Hematopoietic multipotent progenitor cell treated with erythropoietin and hydrocortisone succinate and interleukin-3 and kit ligand, for 8 days (in vitro differentiated cells): ENCODE results near the gene ADAMTS17.

Source experiments
- DNase-seq: peaks from one replicate; pipeline ENCODE4 v3.0.0-alpha.2; 2015

The ADAMTS17 gene

DNA sequence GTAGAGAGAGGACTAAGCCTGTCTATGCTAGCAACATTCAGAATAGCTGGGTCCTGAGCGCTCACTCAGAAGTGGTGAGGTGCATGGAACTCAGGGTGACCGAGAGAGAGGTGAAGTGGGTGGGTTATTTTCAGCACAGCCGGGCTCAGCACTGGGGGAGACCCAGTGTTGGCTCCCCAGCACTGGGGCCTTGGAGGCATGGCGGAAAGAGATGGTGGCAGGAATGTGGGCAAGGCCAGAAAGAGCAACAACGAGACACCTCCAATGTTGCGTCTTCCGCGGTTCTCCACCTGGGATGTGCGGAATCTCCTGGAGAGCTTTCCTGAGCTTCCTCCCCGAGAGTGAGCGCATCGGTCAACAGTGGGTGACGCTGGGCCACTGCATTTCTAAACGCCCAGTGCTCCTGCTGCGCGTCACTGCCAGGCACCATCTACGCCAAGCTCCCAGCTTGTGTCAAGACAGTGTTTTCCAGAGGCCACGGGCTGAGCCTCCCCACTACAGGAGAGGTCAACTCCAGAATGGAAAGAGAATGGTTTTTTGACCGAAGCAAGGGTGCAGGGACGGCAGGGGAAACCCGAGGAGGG lies 148.4 kb downstream of the ADAMTS17 start:
- no peak for DNase-seq

DNA sequence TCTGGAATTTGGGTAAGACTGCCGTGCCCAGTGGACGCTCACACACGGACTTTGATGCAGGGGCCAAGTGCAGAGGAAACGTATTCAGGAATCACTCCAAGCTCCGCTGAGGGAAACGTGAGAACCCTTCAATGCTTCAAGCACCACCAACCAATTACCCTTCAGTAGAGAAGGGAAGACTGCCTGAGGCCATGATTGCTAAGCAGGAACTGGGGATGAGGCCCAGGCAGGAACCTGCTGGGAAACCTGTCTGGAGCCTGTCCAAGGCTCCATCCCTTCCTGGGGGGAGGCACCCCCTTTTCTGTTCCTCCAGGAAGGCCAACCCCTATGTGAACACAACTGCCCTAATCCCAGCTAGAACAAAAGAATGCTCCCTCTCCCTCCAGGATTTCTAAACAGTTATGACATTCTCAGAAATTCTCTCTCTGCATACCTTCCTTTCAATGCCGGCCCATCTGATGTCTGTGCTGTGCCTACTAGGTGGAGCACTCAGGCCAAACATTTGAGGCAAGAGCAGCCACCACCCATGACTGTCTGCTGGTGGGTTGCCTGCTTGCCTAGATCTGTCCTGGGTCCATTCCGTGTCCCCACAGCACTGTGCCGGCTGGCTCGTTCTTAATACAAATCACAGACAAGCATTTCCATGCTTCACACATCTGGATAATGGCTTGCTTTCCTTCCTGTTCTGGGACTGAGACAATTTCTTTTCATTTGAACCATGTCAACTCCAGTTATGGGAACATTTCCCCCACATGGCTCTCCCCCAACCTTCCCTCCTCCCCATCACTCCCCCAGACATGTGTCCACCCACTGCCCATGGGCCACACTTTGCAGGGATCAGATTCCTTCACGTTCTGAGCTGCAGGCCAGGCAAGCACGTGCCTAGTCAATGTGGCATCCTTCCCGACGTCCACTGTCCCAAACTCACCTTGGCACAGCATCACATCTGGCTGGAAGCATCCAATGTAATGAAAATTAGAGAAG lies 149.4 kb downstream of the ADAMTS17 start:
- no peak for DNase-seq

DNA sequence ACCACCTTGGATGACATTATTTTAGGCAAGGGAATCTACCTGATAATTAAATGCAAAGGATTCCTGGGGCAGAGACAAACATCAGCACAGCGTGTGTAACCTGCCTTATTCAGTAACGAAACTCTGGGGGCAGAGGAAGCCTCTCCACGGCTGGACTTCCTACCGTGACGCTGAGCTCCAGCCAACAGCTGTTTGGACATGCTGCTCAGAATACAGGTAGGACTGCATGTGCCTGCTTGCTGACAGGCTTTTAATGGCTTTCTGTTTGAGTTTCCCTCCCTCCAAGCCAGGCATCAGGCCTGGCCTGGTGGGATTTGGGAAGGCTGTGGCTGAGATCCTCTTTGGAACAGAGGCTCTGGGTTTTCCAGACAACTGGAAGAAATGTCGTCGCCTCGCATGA lies 150.6 kb downstream of the ADAMTS17 start:
- no peak for DNase-seq

DNA sequence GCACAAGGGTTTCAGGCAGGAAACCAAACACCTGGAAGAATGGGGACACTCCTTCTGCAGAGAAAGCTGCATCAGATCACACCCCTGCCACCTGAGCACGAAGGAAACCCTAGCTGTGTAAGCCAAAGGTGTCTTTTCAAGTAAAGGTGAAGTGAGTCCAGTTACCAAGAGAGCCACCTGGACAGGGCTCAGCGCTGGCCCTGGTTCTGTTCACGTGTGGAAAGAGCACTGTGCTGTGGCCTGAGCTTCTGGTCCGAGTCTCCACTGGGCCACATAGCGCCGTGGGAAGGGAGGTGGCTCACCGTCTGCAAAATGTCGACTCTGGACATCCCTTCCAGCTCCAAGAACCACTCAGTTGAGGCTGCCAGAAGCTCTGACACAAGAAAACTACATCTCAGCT lies 151.1 kb downstream of the ADAMTS17 start:
- no peak for DNase-seq

DNA sequence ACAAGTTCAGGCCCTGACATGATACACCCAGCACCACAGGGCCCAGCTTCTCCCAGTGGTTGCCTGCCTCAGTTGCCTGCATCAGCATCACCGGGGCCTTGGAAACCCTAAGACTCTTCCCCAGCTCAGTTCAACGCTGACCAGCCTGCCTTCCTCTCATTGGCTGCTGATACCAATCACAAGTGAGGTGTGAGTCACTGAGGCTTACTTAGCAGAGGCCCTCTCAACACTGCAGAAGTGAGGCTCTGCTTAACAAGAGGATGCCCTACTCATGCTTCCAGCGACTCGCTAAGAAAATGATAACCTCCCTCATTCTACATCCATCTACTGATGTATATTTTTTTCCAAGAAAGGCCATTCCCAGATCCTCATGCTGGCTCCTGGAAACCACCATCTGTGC lies 151.9 kb downstream of the ADAMTS17 start:
- DNase-seq = no peak

DNA sequence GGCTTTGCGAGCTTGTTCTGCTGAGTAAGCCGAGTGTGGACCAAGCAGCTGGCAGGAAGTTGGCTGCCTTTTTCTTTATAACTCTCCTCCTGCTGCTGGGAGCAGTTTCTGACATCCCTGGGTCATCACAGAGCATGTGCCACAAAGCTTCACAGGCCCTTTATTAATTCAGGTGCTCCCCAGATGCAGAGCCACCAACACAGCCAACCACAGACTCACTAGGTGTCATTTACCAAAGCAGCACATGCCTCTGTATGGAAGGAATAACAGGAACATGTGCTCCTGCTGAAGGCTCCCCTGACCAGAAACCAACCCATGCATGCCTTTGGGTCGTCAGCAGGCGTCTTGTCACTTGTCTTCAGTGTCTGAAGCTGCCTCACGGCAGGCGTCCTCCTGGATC lies 152.5 kb downstream of the ADAMTS17 start:
- DNase-seq = no peak

DNA sequence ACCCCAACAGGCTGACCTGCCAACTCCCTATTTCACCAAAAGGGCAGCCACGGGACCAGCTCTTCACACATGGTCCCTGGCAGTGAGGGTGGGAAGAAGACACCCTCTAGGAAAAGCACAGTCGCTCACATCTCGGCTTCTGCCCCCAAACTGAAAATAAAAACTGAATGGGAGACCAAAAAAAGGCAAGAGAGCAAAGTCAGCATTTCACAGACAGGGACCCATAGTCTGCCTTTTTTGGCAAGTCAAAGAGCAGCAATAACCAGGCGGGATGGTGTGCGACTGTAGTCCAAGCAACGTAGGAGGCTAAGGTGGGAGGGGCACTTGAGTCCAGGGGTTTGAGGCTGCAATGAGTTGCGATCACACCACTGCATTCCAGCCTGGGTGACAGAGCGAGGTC lies 154.1 kb downstream of the ADAMTS17 start:
- DNase-seq = no peak

DNA sequence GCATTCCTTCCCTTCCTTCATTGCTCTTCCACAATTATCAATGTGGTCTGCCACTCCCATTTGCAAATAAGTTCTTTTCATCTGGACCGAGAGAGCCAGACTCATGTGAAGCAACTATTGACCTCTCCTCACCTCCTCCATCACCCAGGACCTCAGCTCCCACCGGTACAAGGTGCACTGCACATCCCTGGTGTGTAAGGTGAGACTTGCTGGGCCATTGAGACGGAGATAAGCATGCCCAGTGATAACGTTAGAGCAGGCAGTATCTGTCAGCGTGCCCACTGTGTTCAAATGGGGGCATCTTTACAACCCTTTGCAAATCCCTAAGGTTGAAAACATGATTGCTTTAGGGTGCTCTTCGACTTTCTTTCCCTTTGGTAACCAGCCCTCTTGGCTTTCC lies 154.8 kb downstream of the ADAMTS17 start:
- DNase-seq = no peak

DNA sequence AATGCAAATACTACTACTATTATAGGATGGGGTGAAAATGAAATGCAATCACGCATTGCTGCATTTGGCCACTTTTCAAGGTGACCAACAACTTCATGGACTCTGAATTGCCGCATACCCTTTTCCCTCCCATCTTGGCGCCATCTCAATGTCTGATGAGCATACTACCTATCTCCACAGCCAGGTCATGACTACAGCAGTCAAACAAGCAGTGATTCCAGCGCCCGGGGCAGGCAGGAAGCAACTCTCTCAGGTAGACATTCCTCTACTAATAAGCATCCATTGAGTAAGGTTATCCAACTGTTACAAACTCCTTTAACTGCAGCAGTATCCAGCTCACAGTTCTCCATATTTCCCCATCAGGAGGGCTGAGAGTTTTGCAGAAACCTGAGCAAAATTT lies 155.4 kb downstream of the ADAMTS17 start:
- no peak for DNase-seq

DNA sequence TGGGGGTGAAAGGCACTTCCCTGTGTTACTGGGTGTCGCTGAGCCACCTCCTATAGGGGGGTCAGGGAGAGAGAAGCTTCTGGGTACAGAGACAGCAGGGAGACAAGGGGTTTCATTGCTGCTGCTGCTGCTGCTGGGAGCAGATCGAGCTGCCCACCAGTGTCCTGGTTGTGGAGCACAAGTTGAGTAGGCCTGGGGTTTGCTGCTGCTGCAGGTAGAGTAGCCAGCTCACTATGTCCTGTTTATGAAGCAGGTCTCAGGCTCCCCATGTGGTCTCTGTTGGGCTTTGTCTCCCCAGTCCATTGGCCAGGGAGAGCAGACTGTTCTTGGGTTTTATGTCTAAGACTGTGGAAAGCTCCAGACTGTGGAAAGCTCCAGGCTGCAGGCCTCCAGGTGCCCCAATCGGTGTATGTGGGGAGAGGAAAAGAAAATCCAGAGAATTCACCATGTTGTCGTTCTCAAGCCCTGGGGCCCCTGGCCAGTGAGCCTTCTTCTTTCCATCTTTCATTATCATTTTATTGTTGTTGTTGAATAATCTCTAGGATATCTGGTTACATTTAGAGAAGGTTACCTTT lies 157.8 kb downstream of the ADAMTS17 start:
- no peak for DNase-seq

DNA sequence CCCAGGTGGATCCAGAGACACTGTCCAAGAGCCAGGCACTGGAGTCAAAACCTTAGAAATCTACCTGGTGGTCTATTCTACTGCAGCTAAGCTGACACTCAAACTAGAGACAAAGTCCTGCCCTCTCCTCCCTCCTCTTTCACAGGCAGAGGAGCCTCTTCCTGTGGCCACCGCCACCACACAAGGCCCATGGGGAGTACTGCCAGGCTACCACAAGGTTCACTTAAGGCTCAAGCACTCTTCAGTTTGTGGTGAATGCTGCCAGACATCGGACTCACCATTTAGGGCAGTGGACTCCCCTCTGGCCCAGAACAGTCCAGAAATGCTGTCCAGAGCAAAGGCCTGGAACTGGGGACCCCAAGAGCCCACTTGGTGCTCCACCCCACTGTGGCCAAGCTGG lies 160.9 kb downstream of the ADAMTS17 start:
- no peak for DNase-seq

DNA sequence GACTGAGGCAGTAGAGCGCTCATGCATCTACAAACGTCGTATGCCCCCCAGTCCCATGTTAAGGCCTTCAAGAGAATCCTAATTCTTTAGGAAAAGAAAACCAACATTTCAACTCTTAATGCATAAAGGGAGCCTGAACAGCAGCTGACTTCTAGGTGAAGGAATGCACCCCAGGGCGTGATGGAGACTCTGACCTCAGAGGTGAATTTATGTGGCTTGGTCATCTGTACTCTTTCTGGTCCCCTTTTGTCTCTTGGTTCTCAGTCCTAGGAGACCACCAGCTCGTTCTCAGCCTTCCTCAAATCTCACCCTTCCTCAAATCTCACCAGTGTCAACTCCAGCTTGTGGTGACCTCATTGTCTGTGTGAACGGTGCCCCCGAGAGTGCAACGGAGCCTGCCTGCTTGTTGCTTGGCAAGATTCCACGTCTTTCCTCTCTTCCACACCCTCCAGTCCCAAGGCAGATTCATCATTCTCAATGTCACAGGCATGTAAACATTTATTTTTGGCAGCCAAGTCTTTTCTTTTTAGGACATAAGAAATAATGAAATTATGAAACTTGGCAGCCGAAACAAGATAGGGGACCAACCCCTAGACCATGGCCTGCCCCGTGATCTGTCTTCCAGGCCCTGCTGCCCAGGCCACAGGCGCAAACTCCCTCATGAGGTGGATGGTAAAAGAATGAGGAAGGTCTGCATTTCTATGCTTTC lies 166.2 kb downstream of the ADAMTS17 start:
- DNase-seq = no peak

DNA sequence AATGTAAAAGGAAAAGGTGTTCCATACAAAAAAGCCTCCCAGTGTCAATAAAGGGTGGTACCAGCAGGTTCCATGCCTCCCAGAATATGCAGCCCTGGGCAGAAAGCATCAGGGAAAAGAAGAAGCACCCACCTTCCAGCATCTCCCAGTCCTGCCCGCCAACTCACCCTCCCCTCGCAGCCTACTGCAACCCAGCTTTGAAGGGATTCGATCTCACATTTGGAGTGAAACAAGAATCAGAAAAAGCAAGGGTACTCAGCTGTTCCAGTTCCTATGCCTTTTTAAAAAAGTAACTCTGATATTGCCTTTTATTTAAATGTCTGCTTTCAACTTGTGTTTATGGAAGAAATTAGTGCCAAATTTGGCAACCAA lies 166.9 kb downstream of the ADAMTS17 start:
- DNase-seq = no peak

DNA sequence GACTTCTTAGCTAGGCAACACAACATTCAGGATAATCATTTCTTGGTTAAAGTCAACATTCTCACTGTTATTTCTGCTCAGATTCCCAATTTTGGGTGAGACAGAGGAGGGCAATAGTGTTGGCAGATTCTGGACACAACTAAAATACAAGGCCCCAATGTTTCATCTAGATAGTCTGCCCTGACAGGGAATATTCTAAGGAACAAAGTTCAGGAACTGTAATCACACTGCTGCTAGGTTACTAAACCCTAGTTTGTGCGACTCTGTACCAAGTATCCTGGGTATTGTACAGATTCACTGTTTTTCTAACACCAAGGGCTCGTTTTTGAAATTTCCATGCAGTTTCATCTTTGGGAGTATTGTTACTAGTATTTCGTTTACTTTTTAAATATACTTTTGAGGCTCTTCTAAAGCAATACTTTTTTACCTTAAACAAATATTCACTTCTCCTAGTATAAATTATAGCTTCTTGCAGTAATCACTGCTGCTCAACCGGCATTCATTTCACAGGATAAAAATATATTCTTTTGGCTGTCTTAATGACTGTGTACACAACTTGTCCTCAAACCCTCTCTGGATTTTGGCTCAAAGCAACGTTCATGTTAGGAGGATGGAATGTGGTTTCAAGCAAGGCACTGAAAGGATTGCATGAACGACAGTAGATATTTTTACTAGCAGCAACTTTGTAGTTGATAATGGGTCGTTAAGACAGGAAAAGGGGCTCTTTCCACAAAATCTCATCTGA lies 167.4 kb downstream of the ADAMTS17 start:
- DNase-seq = no peak

DNA sequence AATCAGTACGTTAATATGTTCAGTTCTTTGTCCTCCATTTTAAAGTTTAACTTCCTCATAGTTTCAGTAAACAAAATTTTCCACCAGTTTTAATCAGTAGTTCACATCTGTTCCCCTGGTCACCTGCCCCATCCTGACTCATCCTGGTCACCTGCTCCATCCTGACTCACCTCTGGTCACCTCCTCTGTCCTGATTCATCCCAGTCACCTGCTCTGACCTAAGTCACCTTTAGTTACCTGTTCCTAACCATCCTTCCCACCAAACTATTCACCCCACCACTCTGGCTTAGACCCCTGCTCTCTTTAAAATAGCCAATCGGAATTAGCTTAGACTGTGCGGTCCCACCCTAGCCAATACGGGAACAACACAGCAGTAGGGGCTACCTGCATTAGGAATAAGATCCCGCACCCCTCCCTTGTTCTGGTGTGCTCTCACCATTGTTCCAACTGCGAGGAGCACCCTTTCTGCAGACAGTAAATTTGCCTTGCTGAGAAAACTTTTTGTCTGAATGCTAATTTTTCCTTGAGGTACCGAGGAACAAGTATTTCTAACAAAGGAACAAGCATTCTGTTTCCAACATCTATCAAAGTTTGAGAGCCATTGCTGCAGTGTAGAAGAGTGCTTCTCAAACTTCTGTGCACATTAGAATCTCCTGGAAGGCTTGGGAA lies 169.3 kb downstream of the ADAMTS17 start:
- DNase-seq = no peak

DNA sequence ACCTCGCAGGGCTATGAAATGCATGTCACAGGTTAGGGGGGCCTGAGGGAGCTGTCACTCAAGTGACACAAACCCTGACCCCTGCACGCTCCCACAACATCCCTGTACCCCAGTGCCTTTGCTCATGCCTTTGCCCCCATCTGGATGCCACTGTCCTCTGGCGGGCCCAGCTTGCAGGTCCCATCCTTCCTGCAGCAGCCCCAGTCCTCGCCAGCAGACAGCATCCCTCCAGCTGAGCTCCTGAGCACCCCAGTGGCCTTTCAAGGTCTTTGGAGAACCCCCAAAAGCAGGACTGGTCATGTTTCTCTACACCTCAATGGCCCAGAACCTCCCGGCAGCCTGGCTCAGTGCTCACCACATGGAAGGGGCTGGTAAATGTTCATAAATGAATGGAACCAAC lies 170.4 kb downstream of the ADAMTS17 start:
- no peak for DNase-seq

DNA sequence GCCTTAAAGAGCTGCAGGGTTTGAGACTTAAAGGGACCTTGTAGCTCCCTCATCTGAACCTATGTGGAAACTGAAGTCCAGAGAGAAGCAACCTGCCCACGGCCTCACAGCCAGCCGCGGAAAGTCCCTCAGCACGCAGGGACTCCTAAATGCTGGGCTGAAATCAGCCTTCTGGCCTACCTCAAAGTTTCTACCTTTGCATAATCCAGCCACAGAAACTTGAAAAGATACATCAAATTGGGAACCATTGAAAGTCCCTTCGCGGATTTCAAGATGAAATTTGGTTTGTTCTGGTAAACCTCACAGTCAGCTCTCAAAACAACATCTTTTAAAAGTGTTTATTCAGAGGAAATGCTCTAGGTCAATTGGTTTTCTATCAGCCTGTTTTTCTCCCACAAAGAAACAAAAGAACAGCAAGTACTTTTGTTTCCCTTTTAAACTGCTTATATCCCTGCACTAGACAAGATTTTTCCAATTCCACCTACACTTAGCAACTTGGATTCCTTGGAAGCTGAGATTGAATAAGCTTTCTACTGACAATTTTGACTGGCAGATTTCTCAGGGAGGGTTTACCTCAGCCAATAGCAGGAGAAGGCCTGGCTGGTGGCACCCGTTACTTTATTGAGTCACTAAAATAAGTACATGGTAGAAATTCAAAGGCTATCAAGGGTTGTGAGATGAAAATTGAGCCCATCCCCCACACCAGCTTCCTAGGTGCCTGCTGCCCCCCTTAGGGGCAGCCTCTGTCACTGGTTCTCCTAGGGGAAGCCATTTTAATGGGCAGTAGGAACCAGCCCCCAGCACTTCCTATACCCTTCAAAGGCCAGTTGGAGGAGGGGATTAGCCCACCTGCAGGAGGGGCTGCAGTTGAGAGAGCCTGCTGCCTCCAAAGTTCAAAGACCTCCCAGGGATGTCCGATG lies 171.2 kb downstream of the ADAMTS17 start:
- DNase-seq = no peak

DNA sequence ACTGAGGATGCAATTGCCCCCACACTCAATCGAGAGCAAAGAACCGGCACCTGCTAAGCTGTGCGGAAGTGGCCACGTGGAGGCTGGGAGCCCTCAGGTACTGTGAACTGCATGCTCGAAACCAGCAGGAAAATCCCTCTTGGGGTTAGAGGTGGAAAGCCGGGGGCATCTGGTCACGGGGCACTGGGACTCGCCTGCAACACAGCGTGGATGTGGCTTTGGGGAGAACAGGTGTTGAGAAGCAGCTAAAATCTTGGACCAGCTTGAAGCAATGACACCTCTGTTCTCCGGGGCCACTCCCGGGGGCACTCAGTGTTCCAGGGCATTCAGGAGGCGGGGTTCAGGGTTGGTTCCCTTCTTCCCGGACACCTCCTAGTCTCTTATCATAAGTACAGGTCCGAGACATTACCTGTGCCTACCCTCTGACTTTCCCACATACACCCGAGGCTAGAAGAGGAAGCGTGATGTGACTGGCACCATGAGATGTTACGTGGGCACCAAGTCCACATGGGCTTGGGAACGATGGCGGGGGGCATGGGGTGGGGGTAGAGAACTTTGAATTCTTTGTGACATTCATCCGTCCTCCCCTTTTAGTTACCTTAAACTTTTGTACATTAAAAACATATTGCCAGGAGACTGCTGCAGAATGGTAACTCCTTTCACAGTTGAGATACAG lies 172.0 kb downstream of the ADAMTS17 start:
- no peak for DNase-seq

DNA sequence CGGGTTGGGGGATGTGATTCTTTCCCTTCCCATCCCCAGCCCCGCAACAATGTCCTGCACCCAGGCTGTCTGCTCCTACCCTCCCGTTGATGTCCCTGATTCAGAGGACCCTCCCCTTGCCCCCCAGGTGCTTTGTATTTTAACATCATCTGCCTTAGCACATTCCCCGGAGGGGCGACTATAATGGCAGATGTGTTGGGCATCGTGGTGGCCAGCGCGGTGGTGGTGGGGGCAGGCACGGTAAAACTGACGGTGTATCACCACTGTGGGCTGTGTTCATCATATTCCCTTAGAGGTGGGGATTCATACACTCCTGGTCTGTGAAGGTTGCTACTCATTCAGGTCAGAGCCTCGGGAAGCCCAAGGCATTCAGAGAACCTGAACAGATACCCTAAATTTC lies 173.0 kb downstream of the ADAMTS17 start:
- no peak for DNase-seq

DNA sequence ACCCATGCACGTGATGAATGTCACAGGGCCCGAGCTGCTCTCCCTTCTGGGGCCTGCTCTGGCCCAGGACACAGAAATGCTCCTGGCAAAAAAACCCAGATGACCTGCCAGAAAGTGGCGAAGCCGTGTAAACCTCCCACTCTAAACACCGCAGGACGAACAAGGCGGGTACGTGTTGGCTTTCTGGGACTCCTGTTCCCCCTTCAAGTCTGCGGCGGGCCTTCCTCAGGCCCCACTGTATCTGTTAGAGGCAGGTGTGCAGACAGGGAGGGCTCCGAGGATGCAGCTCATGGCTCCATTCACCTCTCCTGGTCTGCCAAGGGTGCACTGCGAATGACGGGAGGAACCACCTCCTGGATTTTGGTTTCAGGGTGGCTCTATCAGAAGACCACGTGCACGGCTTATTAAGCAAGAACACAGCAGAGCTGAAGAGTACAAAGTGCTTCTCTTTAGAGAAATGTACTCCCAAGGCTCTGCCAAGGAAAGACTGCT lies 173.8 kb downstream of the ADAMTS17 start:
- DNase-seq = no peak
